NCI-H226 (cell line): Measurements from ENCODE around the gene NPIPB13.
"Not testable (repeated sequence)": the region's sequence is repeated elsewhere in the genome, so short reads cannot be mapped to it uniquely, and the experiment has no call there.

ENCODE experiments used
- DNase-seq: peaks from one replicate; pipeline ENCODE4 v3.0.0-alpha.2; 2015

NPIPB13 gene

DNA sequence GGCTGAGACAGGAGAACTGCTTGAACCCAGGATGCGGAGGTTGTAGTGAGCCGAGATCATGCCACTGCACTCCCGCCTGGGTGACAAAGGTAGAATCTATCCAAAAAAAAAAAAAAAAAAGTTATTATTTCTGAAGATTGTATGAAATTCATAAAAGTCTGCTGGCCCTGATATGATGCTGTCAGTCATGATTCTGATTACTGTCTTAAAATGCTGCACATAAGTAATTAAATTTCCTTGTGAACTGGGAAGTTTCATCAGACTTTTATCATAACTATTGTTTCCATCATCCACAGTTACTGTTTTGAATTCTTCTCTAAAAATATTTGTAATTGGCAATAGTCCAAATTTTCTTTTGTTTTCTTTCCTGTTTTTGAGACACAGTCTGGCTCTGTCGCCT is at the start of gene NPIPB13:
TSS of gene NPIPB13 (minus strand) at position 101 of the 400 bp plus-strand sequence. CDS start 2,906 bp downstream, outside the sequence.
- DNase-seq, result not testable (repeated sequence)

DNA sequence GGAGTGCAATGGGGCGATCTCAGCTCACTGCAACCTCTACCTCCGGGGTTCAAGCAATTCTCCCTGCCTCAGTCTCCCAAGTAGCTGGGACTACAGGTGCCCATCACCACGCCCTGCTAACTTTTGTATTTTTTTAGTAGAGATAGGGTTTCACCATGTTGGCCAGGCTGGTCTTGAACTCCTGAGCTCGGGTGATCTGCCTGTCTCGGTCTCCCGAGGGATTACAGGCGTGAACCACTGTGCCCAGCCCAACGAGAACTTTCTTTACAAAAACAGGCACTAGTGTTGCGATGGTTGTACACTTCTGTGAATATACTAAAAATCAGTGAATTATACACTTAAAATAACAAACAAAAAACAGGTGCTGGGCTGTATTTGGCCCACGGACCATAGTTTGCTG is 34.1 kb upstream of the NPIPB13 start:
- not testable (repeated sequence) for DNase-seq

DNA sequence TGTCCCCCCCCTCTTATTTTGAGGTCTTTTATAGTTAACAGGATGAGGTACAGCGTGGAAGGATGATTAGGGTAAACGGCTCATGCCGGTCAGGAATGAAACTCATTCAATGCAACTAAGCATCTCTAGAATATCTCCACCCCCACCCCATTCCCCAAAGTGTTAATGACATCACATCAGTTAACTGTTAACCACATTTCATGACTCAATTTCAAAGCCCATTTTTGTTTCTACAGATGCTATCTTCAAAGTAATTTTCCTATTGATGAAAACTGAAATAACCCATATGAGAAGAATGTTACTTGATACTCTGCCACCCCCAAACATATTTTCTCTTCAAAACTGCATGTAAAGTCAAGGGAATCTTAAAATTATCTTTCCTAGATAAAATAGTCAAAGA is 30.2 kb upstream of the NPIPB13 start:
- not testable (repeated sequence) for DNase-seq

DNA sequence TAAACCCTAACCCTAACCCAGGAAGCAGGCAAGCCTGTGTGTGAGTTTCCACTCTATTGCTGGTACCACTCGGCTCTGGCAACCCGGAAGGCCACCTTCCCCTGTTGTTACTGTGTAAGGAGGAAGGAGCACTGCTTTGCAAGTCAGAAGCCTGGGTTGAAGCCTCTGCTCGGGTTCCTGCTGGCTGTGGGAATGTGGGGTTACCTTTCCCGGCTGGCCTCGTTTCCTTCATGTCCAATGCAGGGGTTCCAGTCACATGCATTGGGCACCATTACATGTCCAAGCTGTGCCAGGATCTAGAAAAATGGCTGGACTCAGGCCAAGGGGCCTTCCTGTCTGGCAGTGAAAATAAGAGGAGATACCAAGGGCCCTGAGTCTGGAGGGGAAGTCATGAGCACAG is 31.2 kb downstream of the NPIPB13 start:
- DNase-seq, result not testable (repeated sequence)

DNA sequence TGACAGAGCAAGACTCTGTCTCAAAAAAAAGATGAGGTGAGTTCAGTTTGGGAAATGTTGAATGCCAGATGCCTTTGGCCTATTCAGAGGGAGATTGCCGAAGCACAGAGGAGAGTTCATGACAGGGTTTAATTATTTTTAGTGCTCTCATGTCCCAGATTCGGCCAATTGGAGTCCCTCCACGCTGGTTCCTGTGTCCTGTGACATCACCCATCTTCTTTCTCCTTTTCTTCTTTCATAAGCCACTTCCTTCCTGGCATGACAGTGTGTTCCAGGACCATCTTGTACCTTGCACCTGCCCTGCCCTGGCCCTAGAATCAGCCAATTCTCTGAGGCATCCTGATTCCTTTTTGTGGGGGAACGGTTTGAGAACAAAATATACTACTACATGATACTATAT is 36.9 kb downstream of the NPIPB13 start:
- DNase-seq, result not testable (repeated sequence)

DNA sequence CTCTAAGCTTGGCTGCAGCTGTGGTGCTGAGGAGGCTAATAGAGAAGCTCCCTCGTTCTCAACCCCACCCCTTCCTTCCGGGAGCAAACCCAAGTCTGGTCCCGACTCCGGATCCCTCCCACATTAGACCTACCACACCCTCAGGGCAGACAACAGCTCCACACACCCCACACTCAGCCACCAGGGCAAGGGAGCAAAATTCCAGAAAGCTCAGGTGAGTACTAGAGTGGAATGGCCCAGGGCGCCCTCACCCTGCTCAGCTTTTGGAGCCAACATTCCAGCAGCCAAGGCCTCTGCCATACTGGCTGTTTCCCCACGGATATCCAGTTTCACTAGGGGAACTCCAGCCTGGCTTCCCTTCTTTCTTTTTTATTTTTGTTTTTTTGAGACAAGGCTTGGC is 39.2 kb downstream of the NPIPB13 start:
- DNase-seq, result not testable (repeated sequence)

DNA sequence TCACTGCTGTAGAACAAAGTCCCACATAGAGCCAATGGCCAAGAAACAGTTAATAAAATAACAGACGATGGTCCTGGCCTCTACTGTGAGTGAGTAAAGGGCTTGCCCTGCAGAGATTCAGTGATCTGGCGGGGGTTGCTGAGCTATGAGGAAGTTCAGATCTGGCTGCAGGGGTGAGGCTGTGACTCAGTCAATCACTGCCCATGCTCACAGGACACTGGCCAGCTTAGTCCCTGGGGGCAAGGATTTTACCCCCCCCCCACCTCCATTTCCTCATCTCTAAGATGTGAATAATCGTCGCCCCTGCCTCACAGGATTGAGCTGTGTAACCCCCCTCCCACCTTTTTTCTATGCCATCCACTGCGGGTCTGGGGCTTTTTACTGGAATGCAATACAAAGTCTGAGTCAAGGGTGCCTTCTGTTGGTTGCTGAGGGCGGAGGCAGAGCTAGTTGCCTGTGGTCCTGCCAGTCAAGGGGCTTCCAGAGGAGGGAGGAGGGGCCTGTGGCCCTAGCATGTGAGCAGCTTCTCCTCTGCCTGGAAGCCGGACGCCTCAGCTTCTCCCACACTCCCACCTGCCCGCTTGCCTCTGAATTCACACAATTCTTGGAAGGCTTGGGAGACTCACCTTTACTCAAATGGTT is 41.1 kb downstream of the NPIPB13 start:
- not testable (repeated sequence) for DNase-seq

DNA sequence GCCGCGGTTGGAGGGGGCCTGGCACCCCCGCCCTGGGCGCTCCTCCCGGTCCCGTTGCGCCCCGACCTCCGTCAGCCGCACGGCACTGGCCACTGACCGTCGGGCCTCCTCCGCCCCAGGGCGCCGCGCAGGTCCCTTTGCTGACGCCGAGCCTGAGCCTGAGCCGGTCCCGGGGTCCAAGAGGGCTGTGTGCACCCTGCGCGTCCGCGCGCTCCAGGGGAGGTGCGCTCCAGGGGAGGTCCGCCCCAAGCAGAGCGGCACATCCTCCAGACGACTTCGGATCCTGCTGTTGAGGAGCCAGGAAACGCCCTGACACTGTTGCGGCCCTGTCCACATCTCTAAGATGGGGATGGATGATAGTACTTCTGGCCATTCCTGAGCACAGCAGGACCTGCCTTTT is 42.0 kb downstream of the NPIPB13 start:
- DNase-seq, result not testable (repeated sequence)

DNA sequence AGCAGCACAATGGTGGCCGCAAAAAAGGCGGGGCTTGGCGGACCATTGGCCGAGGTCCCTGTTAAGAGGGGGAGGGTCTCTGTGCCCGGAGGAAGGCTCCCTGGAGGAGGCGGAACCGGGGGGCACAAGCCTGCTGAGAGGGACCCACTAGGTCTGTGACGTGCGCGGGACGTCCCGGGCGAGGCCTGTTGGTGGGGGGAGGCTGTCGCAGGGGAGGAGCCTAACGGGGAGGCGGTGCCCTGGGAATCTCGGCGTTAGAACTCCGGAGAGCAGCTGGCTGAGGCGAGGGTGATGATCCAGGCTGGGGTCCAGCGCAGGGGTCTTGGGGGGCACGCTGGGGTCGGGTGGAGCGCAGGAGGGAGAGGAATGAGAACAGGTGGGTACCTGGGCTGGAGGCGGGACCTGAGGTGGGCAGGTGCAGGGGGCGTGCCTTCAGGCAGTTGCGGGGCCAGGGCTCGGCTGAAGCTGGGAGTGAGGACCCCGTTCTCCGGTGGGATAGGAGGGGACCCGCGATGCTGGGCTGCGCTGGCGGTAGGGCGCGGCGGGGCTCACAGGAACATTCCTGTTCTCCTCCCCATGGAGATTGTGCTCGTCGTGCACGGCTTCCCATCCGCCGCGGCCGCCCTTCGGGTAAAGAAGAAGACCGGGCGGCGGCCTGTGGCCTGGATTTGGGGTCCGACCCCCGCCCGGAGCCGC is 42.6 kb downstream of the NPIPB13 start:
- DNase-seq, result not testable (repeated sequence)

DNA sequence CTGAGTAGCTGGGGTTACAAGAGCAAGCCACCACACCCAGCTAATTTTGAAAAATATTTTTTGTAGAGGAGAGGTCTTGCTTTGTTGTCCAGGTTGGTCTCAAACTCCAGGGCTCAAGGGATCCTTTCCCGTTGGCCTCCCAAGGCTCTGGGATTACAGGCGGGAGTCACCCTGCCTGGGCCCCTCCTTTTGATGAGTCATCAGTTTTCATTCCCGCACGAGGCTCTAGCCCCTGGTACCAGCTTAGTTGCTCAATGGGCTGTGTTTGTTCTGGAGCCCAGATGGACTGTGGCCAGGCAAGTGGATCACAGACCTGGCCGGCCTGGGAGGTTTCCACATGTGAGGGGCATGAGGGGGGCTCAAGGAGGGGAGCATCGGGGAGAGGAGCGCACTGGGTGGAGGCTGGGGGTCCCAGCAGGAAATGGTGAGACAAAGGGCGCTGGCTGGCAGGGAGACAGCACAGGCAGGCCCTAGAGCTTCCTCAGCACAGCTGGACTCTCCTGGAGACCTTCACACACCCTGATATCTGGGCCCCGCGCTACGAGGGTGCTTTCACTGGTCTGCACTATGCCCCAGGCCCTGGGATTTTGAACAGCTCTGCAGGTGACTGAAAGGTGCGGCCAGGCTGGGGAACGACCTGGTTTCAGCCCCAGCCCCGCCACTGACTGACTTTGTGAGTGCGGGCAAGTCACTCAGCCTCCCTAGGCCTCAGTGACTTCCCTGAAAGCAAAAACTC is 48.5 kb downstream of the NPIPB13 start:
- not testable (repeated sequence) for DNase-seq

DNA sequence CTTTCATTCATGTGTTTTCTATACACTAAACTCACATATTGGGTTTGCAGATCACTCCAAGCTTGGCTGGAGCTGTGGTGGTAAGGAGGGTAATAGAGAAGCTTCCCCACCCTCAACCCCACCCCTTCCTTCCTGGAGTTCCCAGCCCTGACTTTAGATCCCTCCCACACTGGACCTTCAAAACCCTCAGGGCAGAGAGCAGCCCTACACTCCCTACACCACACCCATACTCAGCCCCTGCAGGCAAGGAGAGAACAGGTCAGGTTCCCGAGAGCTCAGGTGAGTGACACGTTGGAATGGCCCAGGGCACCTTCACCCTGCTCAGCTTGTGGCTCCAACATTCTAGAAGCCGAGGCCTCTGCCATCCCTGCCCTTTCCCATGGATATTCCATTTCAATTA is 49.2 kb downstream of the NPIPB13 start, which contains the start of gene SULT1A3:
TSS of gene SULT1A3 (plus strand) at position 207 of the 400 bp plus-strand sequence. CDS start 1,474 bp downstream, outside the sequence.
- DNase-seq, result not testable (repeated sequence)
